SK-N-SH (cell line): ENCODE measurements around the gene FKRP.

Source experiments
- CTCF ChIP-seq: fragments of 200-600 bp; sonication (generic); IDR thresholded peaks from 2 replicates; pipeline ENCODE4 v1.6.1; 2017; ENCODE audit warnings: antibody characterized with exemption, mild to moderate bottlenecking, moderate library complexity
- EP300 ChIP-seq, 2 experiments: IDR thresholded peaks; 2 replicates each; pipeline versions ENCODE4 v1.4.0 to v1.6.1; 2012; ENCODE audit warnings: borderline replicate concordance in 1 of 2, low read depth in 1 of 2, low read length in 1 of 2
- FOXM1 ChIP-seq: IDR thresholded peaks from 2 replicates; pipeline ENCODE4 v1.4.0; 2012; ENCODE audit warnings: low read depth, mild to moderate bottlenecking
- JUND ChIP-seq: IDR thresholded peaks from 2 replicates; pipeline ENCODE4 v1.4.0; 2012
- MAX ChIP-seq: IDR thresholded peaks from 2 replicates; pipeline ENCODE4 v1.4.0; 2012; ENCODE audit warnings: low read depth
- NFIC ChIP-seq: IDR thresholded peaks from 2 replicates; pipeline ENCODE4 v1.4.0; 2012; ENCODE audit warnings: borderline replicate concordance
- NRF1 ChIP-seq: IDR thresholded peaks from 2 replicates; pipeline ENCODE4 v1.6.1; 2012; ENCODE audit warnings: low read depth, mild to moderate bottlenecking, low read length
- PBX3 ChIP-seq: IDR thresholded peaks from 2 replicates; pipeline ENCODE4; 2012
- POLR2AphosphoS5 ChIP-seq: IDR thresholded peaks from 2 replicates; pipeline ENCODE4 v1.6.1; 2012; ENCODE audit warnings: low read depth, low read length
- REST ChIP-seq: IDR thresholded peaks from 2 replicates; pipeline ENCODE4 v1.6.1; 2012; ENCODE audit warnings: mild to moderate bottlenecking, low read depth, low read length, moderate library complexity
- TAF1 ChIP-seq: IDR thresholded peaks from 2 replicates; pipeline ENCODE4 v1.6.1; 2012; ENCODE audit warnings: low read depth, mild to moderate bottlenecking, low read length, moderate library complexity, borderline replicate concordance
- TCF12 ChIP-seq: IDR thresholded peaks from 2 replicates; pipeline ENCODE4 v1.4.0; 2012
- YY1 ChIP-seq: IDR thresholded peaks from 2 replicates; pipeline ENCODE4 v1.4.0; 2012; ENCODE audit warnings: low read depth, mild to moderate bottlenecking

GRCh38 chr19:46783670-46784069 is 37.8 kb downstream of the FKRP start:
- TF ChIP-seq NRF1 = no peak
- no peak for TF ChIP-seq POLR2AphosphoS5
- no peak for TF ChIP-seq EP300 (IDR thresholded peaks at IDR 0.05; ENCODE audit: borderline replicate concordance in 1 of 2, low read depth in 1 of 2, low read length in 1 of 2)
- TF ChIP-seq CTCF = no peak
- TF ChIP-seq NFIC = no peak
- no peak for TF ChIP-seq TAF1
- TF ChIP-seq YY1 = no peak
- no peak for TF ChIP-seq REST
- no peak for TF ChIP-seq MAX
- TF ChIP-seq FOXM1 = no peak
- no peak for TF ChIP-seq JUND
- no peak for TF ChIP-seq TCF12
- no peak; the same call in 1 of the 2 replicates for TF ChIP-seq PBX3
